SU-DHL-6 (cell line): ENCODE measurements around the gene CADPS.

Source experiments
- EZH2phosphoT487 ChIP-seq: fragments of 200-600 bp; sonication (generic), shearing (Covaris generic); conservative IDR thresholded peaks from 2 replicates; pipeline ENCODE4 v1.6.1; 2018; ENCODE audit warnings: mild to moderate bottlenecking, antibody characterized with exemption, low read length, moderate library complexity, mixed read lengths
- TF ChIP-seq, protein P1 (sequence below): fragments of 200-600 bp; sonication (generic); IDR thresholded peaks from one replicate; pipeline ENCODE4 v1.5.1; 2017; ENCODE audit warnings: antibody characterized with exemption, mild to moderate bottlenecking, low read length, moderate library complexity; ENCODE audit not compliant: insufficient read depth, poor library complexity, severe bottlenecking

GRCh38 chr3:62625268-62625667 is 249.9 kb downstream of the CADPS start:
- TF ChIP-seq, protein P1, sequence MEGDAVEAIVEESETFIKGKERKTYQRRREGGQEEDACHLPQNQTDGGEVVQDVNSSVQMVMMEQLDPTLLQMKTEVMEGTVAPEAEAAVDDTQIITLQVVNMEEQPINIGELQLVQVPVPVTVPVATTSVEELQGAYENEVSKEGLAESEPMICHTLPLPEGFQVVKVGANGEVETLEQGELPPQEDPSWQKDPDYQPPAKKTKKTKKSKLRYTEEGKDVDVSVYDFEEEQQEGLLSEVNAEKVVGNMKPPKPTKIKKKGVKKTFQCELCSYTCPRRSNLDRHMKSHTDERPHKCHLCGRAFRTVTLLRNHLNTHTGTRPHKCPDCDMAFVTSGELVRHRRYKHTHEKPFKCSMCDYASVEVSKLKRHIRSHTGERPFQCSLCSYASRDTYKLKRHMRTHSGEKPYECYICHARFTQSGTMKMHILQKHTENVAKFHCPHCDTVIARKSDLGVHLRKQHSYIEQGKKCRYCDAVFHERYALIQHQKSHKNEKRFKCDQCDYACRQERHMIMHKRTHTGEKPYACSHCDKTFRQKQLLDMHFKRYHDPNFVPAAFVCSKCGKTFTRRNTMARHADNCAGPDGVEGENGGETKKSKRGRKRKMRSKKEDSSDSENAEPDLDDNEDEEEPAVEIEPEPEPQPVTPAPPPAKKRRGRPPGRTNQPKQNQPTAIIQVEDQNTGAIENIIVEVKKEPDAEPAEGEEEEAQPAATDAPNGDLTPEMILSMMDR = no peak
- TF ChIP-seq EZH2phosphoT487 = no peak
